GM23338 (cell line): ENCODE results near the gene HERC4. TPM values are rescaled to one million over a fixed set of nuclear protein-coding genes. Genes with fewer than 3 reads are reported as not detected.
A peak's percentile ranks its signal among the peaks of the same experiment; 100 is the strongest.

Experiments
- ATAC-seq: fragments of 200-7000 bp; cut with Tn5 transposase; 3 replicates; pipeline ENCODE4 v1.9.1; 2020
- DNase-seq: peaks from one replicate; pipeline ENCODE4 v3.0.0-alpha.2; 2015; ENCODE audit warnings: low spot score
- H2AFZ ChIP-seq: fragments of 200-600 bp; sonication (generic); 2 replicates; pipeline ENCODE4 v1.8.0; 2016; ENCODE audit warnings: antibody characterized with exemption, mild to moderate bottlenecking, moderate library complexity
- H3F3A ChIP-seq: fragments of 200-600 bp; sonication (generic); replicated peaks from 2 replicates; pipeline ENCODE4 v1.8.0; 2017; ENCODE audit warnings: antibody characterized with exemption, mixed run types, low read depth
- H3K27ac ChIP-seq: fragments of 200-600 bp; sonication (generic); 2 replicates; pipeline ENCODE4 v1.6.1; 2016; ENCODE audit warnings: low read depth
- H3K27me3 ChIP-seq: fragments of 200-600 bp; sonication (generic); 2 replicates; pipeline ENCODE4 v1.8.0; 2016; ENCODE audit warnings: mild to moderate bottlenecking, mixed run types, moderate library complexity; ENCODE audit not compliant: insufficient read depth
- H3K36me3 ChIP-seq: fragments of 200-600 bp; sonication (generic); 2 replicates; pipeline ENCODE4 v1.8.0; 2016; ENCODE audit warnings: mild to moderate bottlenecking; ENCODE audit not compliant: insufficient read depth
- H3K4me1 ChIP-seq: fragments of 200-600 bp; sonication (generic); 2 replicates; pipeline ENCODE4 v1.8.0; 2016; ENCODE audit warnings: mild to moderate bottlenecking, moderate library complexity; ENCODE audit not compliant: insufficient read depth
- H3K4me2 ChIP-seq: fragments of 200-600 bp; sonication (generic); 2 replicates; pipeline ENCODE4 v1.7.1; 2017; ENCODE audit warnings: mixed run types
- H3K4me3 ChIP-seq: fragments of 200-600 bp; sonication (generic); 2 replicates; pipeline ENCODE4 v1.6.1; 2016; ENCODE audit warnings: mixed run types
- H3K79me2 ChIP-seq: fragments of 200-600 bp; sonication (generic); replicated peaks from 2 replicates; pipeline ENCODE4 v1.8.0; 2017; ENCODE audit warnings: mild to moderate bottlenecking; ENCODE audit not compliant: insufficient read depth
- H3K9me2 ChIP-seq: fragments of 200-600 bp; sonication (generic); 2 replicates; pipeline ENCODE4 v1.8.0; 2017; ENCODE audit not compliant: insufficient read depth
- H4K20me1 ChIP-seq: fragments of 200-600 bp; sonication (generic); replicated peaks from 2 replicates; pipeline ENCODE4 v1.8.0; 2017; ENCODE audit warnings: mild to moderate bottlenecking; ENCODE audit not compliant: insufficient read depth
- H3K27ac Mint-ChIP-seq: 2 replicates; pipeline ENCODE4 v1.8.0; 2020; ENCODE audit warnings: inconsistent platforms, mild to moderate bottlenecking, moderate library complexity, mixed read lengths
- H3K27me3 Mint-ChIP-seq: 3 replicates; pipeline ENCODE4 v1.8.0; 2022; ENCODE audit warnings: low read depth, mild to moderate bottlenecking, moderate library complexity, mixed read lengths, inconsistent platforms; ENCODE audit not compliant: insufficient read depth, poor library complexity
- H3K36me3 Mint-ChIP-seq: 3 replicates; pipeline ENCODE4 v1.8.0; 2021; ENCODE audit warnings: low read depth, mild to moderate bottlenecking, inconsistent platforms, moderate library complexity, mixed read lengths
- H3K4me1 Mint-ChIP-seq: 3 replicates; pipeline ENCODE4 v1.8.0; 2020; ENCODE audit warnings: mild to moderate bottlenecking, inconsistent platforms, mixed read lengths
- H3K4me3 Mint-ChIP-seq: 3 replicates; pipeline ENCODE4 v1.8.0; 2021; ENCODE audit warnings: moderate library complexity, mild to moderate bottlenecking, inconsistent platforms, mixed read lengths
- H3K9me3 Mint-ChIP-seq: 3 replicates; pipeline ENCODE4 v1.8.0; 2020; ENCODE audit warnings: moderate library complexity, mild to moderate bottlenecking, inconsistent platforms, mixed read lengths
- CREB1 ChIP-seq: fragments of 250-450 bp; sonication (Bioruptor Pico); IDR thresholded peaks from 2 replicates; pipeline ENCODE4 v1.5.0; 2020; ENCODE audit warnings: low read depth, mild to moderate bottlenecking, moderate library complexity
- EZH2 ChIP-seq: fragments of 200-600 bp; sonication (generic); IDR thresholded peaks from one replicate; pipeline ENCODE4 v1.8.0; 2017; ENCODE audit warnings: antibody characterized with exemption, mild to moderate bottlenecking, low read depth; ENCODE audit not compliant: unreplicated experiment
- EZH2phosphoT487 ChIP-seq: fragments of 200-600 bp; sonication (generic); IDR thresholded peaks from one replicate; pipeline ENCODE4 v1.8.1; 2018; ENCODE audit warnings: antibody characterized with exemption; ENCODE audit not compliant: unreplicated experiment
- JUNB ChIP-seq: IDR thresholded peaks from one replicate; pipeline ENCODE4 v1.6.1; 2016; ENCODE audit warnings: antibody characterized with exemption; ENCODE audit not compliant: unreplicated experiment
- POLR2AphosphoS5 ChIP-seq: IDR thresholded peaks from 2 replicates; pipeline ENCODE4 v1.6.1; 2016; ENCODE audit warnings: antibody characterized with exemption, low read depth
- STAT1 ChIP-seq: IDR thresholded peaks from one replicate; pipeline ENCODE4 v1.6.1; 2016; ENCODE audit warnings: antibody characterized with exemption; ENCODE audit not compliant: unreplicated experiment
- ZNF114 ChIP-seq: fragments of 250-450 bp; sonication (Bioruptor Pico); IDR thresholded peaks from 2 replicates; pipeline ENCODE4 v1.5.0; 2020; ENCODE audit warnings: mild to moderate bottlenecking, moderate library complexity
- ZNF331 ChIP-seq: fragments of 250-450 bp; sonication (Bioruptor Pico); IDR thresholded peaks from 2 replicates; pipeline ENCODE4 v1.5.0; 2020; ENCODE audit warnings: low read depth, mild to moderate bottlenecking, moderate library complexity
- polyA plus RNA-seq: library from polyadenylated mRNA; unstranded; fragments of >200 nt; fragmentation: Nextera tagmentation; extraction: Ambion mirVana; gene quantifications from 2 replicates; pipeline ENCODE4 v1.2.1, GENCODE V29; 2016
- total RNA-seq: library from RNA; depleted of rRNA; stranded (reverse); fragments of >200 nt; shearing (Covaris generic); gene quantifications from 2 replicates; pipeline ENCODE4 v1.2.3, GENCODE V29; 2014
- TF ChIP-seq, protein P1 (sequence below), 2 experiments: fragments of 200-600 bp in 1 of 2; sonication (generic) in 1 of 2; conservative IDR thresholded peaks; 2 replicates each; pipeline versions ENCODE4 v1.5.1 to v1.6.1; 2016 to 2017; ENCODE audit warnings: antibody characterized with exemption in 2 of 2, low read depth in 2 of 2, mild to moderate bottlenecking in 2 of 2, moderate library complexity in 1 of 2
- TF ChIP-seq, protein P2 (sequence below): IDR thresholded peaks from 2 replicates; pipeline ENCODE4 v1.6.1; 2016; ENCODE audit warnings: antibody characterized with exemption
- TF ChIP-seq, protein P3 (sequence below): IDR thresholded peaks from one replicate; pipeline ENCODE4 v1.6.1; 2018; ENCODE audit warnings: antibody characterized with exemption; ENCODE audit not compliant: unreplicated experiment

Gene HERC4
- total and polyA plus RNA-seq, 2 experiments from 2014 or later = 20.1 to 67.2 TPM

DNA sequence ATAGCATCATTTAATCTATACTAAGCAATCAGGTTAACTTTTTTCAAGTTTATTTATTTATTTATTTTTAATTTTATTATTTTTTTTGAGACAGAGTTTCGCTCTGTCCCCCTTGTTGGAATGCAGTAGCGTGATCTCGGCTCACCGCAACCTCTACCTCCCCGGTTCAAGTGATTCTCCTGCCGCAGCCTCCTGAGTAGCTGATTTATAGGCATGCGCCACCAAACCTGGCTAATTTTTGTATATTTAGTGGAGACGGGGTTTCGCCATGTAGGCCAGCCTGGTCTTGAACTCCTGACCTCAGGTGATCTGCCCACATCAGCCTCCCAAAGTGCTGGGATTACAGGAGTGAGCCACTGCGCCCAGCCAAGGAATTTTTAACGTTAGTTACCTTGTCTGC lies 33.6 kb upstream of the HERC4 start (continued):
- TF ChIP-seq, protein P1, sequence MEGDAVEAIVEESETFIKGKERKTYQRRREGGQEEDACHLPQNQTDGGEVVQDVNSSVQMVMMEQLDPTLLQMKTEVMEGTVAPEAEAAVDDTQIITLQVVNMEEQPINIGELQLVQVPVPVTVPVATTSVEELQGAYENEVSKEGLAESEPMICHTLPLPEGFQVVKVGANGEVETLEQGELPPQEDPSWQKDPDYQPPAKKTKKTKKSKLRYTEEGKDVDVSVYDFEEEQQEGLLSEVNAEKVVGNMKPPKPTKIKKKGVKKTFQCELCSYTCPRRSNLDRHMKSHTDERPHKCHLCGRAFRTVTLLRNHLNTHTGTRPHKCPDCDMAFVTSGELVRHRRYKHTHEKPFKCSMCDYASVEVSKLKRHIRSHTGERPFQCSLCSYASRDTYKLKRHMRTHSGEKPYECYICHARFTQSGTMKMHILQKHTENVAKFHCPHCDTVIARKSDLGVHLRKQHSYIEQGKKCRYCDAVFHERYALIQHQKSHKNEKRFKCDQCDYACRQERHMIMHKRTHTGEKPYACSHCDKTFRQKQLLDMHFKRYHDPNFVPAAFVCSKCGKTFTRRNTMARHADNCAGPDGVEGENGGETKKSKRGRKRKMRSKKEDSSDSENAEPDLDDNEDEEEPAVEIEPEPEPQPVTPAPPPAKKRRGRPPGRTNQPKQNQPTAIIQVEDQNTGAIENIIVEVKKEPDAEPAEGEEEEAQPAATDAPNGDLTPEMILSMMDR (conservative IDR thresholded peaks at IDR 0.05; ENCODE audit: low read depth in 2 of 2) = no peak
- no peak for TF ChIP-seq EZH2

DNA sequence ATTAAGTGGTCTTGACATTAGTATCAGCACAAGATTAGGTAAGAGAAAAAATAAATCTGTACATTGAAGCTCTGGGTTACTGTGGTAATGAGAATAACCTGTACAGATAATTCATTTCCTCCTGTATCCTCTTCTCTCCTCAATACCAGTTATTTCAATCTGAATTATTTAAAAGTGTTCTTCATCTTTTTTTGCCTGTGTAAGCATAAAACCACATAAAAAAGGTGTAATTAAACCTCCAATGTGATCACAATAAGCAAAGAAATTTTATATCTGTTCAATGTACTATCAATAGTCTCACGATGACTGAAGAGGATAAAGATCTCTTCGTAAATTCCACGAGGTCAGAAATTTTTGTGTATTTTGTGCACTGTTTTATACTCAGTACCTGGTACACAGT lies 33.0 kb upstream of the HERC4 start:
- Histone ChIP-seq H3K4me3 (no peak overlapping the region), H3K9me2 (no peaks in the 10 kb centered on the region), H3K27ac (no peak overlapping the region), H3K4me2 (no peak overlapping the region), H2AFZ (no peak overlapping the region), H3K79me2 (no peaks in the 10 kb centered on the region), H3F3A (no peaks in the 10 kb centered on the region), H3K4me1 (no peaks in the 10 kb centered on the region), H3K36me3 (no peaks in the 10 kb centered on the region), H3K27me3 (no peaks in the 10 kb centered on the region), H4K20me1 (no peaks in the 10 kb centered on the region)
- no peaks in the 10 kb centered on the region for H3K36me3 Mint-ChIP-seq
- ATAC-seq (no peak), DNase-seq (no peak)
- H3K27me3 Mint-ChIP-seq = no peaks in the 10 kb centered on the region
- TF ChIP-seq EZH2phosphoT487 = no peak
- TF ChIP-seq ZNF331 (CRISPR knock-in tag) = no peak
- TF ChIP-seq EZH2 = no peak
- TF ChIP-seq ZNF114 (CRISPR knock-in tag) = no peak
- TF ChIP-seq POLR2AphosphoS5 = no peak
- TF ChIP-seq STAT1 = no peak
- no peak for TF ChIP-seq JUNB
- TF ChIP-seq CREB1 (CRISPR knock-in tag) = no peak
- TF ChIP-seq, protein P2, sequence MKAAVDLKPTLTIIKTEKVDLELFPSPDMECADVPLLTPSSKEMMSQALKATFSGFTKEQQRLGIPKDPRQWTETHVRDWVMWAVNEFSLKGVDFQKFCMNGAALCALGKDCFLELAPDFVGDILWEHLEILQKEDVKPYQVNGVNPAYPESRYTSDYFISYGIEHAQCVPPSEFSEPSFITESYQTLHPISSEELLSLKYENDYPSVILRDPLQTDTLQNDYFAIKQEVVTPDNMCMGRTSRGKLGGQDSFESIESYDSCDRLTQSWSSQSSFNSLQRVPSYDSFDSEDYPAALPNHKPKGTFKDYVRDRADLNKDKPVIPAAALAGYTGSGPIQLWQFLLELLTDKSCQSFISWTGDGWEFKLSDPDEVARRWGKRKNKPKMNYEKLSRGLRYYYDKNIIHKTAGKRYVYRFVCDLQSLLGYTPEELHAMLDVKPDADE = no peak
- H3K4me3 Mint-ChIP-seq = no peak overlapping the region
- H3K4me1 Mint-ChIP-seq = peaks cover 7% of the 10 kb centered on the region; the same call in 2 of the 3 replicates
- H3K9me3 Mint-ChIP-seq = no peaks in the 10 kb centered on the region
- no peak overlapping the region for H3K27ac Mint-ChIP-seq

DNA sequence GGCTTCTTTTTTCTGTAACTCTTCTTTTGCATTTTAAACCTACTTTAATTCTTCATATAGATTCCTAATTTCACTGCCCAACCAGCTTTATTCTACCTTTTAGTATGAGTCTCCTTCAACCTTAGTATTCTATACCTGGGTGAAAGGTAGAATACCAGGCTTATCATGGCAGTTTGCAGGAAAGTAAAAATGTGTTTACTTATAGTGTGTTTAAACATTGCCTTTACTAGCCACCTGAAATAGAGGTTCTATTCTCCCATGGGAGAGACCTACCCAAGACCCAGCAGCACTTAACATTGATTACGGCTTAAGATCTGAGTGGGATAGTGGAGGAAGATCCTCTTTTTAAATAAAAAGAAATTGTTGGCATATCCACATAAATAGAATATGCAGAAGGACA lies 32.6 kb upstream of the HERC4 start:
- Histone ChIP-seq H3K4me1 (no peaks in the 10 kb centered on the region), H3K79me2 (no peaks in the 10 kb centered on the region), H3K4me3 (no peak overlapping the region), H3K4me2 (no peak overlapping the region), H2AFZ (no peak overlapping the region), H3K9me2 (no peaks in the 10 kb centered on the region), H3K36me3 (no peaks in the 10 kb centered on the region), H3K27me3 (no peaks in the 10 kb centered on the region), H4K20me1 (no peaks in the 10 kb centered on the region), H3F3A (no peaks in the 10 kb centered on the region), H3K27ac (no peak overlapping the region)
- DNase-seq (no peak), ATAC-seq (no peak)
- Mint-ChIP-seq H3K36me3 (no peaks in the 10 kb centered on the region), H3K27ac (0 out of 2 replicates have a peak overlapping the region, but pooled peaks have one; percentile 45), H3K4me1 (peaks cover 7% of the 10 kb centered on the region; the same call in 2 of the 3 replicates), H3K27me3 (no peaks in the 10 kb centered on the region), H3K4me3 (no peak overlapping the region), H3K9me3 (no peaks in the 10 kb centered on the region)
- TF ChIP-seq POLR2AphosphoS5 = no peak
- TF ChIP-seq, protein P3, sequence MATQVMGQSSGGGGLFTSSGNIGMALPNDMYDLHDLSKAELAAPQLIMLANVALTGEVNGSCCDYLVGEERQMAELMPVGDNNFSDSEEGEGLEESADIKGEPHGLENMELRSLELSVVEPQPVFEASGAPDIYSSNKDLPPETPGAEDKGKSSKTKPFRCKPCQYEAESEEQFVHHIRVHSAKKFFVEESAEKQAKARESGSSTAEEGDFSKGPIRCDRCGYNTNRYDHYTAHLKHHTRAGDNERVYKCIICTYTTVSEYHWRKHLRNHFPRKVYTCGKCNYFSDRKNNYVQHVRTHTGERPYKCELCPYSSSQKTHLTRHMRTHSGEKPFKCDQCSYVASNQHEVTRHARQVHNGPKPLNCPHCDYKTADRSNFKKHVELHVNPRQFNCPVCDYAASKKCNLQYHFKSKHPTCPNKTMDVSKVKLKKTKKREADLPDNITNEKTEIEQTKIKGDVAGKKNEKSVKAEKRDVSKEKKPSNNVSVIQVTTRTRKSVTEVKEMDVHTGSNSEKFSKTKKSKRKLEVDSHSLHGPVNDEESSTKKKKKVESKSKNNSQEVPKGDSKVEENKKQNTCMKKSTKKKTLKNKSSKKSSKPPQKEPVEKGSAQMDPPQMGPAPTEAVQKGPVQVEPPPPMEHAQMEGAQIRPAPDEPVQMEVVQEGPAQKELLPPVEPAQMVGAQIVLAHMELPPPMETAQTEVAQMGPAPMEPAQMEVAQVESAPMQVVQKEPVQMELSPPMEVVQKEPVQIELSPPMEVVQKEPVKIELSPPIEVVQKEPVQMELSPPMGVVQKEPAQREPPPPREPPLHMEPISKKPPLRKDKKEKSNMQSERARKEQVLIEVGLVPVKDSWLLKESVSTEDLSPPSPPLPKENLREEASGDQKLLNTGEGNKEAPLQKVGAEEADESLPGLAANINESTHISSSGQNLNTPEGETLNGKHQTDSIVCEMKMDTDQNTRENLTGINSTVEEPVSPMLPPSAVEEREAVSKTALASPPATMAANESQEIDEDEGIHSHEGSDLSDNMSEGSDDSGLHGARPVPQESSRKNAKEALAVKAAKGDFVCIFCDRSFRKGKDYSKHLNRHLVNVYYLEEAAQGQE = no peak
- TF ChIP-seq CREB1 (CRISPR knock-in tag) = no peak
- no peak for TF ChIP-seq EZH2
